HG03575 (cell line): ENCODE measurements around the gene NEURL2.
"Not testable (repeated sequence)": the region's sequence is repeated elsewhere in the genome, so short reads cannot be mapped to it uniquely, and the experiment has no call there.

Experiments used
- ATAC-seq: cut with Tn5 transposase; IDR thresholded peaks from one replicate; pipeline ENCODE4 v1.9.1; 2021; ENCODE audit not compliant: unreplicated experiment, insufficient number of reproducible peaks, low FRiP score; ENCODE audit errors: extremely low read depth

The NEURL2 gene

GRCh38 chr20:45904583-45905504 is 13.8 kb upstream of the NEURL2 start:
- no peak for ATAC-seq

DNA sequence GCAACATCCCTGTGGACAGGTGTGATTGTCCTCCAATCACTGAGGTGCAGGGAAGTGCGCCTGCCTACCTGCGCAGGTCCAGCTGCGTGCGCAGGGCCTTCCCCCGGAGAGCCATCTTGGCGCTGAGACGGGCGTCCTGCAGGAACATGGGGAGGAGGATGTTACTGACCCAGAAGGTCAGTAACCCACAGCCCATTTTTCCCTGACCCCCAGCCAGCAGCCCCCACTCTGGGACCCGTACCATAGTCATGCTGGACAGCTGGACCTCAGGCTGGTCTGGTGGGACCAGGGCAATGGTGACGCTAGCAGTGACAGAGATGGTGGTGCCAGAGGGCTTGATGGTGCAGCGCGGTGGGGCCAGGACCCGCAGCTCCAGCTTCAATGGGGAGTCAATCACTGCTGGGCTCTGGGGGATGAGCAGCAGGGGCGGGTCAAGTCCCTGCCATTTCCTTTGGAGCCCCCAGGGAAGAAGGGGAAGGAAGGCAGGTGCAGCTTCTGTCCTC is 11.2 kb upstream of the NEURL2 start:
- no peak for ATAC-seq

DNA sequence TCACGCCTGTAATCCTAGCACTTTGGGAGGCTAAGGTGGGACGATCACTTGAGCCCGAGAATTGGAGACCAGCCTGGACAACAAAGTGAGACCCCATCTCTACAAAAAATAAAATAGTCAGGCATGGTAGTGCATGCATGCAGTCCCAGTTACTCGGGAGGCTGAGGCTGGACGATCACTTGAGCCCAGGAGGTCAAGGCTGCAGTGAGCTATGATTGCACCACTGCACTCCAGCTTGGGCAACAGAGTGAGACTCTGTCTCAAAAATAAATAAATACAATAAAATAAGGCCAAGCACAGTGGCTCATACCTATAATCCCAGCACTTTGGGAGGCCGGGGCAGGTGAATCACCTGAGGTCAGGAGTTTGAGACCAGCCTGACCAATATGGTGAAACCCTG is 10.3 kb upstream of the NEURL2 start:
- not testable (repeated sequence) for ATAC-seq

DNA sequence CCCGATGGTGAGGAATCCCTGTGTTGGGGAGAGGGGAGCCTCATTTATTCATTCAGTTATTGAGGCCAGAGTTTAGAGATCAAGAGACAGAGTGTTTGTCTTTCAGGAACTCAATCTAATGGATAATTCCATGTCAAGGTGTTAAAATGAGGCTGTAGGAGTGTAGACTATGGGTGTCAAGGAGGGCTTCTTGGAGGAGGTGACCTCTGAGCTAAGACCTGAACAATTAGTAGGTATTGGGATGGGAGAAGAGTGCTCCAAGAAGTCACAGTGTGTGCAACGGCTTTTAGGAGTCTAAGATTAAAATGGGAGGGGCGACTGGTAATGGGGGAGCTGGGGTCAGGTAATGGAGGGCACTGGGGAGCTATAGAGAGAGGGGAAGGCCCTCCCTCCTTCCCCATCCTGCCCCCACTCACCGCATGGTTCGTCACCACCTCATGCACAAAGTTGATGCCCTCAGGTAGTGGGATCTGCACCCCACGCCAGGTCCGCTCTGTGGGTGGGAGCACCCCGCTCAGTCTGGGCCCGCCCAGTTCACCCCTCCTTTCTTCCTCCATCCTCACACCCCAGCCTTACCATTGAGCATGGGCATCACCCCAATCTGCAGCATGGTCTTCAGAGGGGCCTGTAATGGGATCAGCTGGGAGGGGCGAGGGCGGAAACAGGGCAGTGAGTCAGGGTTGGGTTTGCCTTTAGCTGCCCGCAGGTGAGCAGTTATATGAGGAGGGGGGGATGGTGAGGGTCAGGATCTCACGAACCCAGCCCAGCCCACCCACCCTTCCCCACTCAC is 8.2 kb upstream of the NEURL2 start:
- no peak for ATAC-seq

DNA sequence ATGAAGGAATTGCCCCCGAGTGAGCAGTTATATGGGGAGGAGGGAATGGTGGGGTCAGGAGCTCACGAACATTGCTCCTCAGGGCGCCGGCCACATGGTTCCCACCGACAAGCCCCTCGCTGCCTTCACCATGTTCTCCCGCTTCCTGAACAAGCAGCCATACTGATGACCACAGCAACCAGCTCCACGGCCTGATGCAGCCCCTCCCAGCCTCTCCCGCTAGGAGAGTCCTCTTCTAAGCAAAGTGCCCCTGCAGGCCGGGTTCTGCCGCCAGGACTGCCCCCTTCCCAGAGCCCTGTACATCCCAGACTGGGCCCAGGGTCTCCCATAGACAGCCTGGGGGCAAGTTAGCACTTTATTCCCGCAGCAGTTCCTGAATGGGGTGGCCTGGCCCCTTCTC is 7.3 kb upstream of the NEURL2 start:
- no peak for ATAC-seq

GRCh38 chr20:45897692-45898091 is 6.7 kb upstream of the NEURL2 start:
- no peak for ATAC-seq

- no peak for ATAC-seq
Observed at GRCh38 chr20:45897289-45897688, 6.3 kb upstream of the NEURL2 start.

- ATAC-seq: no peak
Observed at GRCh38 chr20:45896641-45897161, 5.7 kb upstream of the NEURL2 start.

GRCh38 chr20:45894797-45895196 is 3.8 kb upstream of the NEURL2 start:
- no peak for ATAC-seq

DNA sequence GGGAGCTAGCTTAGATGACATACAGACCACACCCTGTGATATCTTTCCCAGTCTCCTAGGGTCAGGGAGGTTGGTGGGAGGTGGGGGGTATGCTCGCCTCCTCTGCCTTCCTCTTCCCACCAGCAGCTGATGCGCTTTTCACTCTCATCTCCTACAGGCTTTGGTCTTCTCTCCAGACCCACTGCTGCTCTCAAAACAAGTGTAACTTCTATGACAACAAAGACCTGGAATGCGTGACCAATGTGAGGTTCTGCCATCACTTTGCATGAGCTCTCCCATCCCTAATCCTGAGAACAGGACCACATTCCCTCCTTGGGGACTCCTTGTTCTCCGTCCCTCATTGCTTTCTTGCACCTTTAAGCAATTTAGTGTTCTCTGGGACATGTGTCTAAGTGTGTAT is 2.8 kb upstream of the NEURL2 start:
- ATAC-seq: no peak

GRCh38 chr20:45892828-45893500 is 2.0 kb upstream of the NEURL2 start:
- ATAC-seq: no peak

- no peak for ATAC-seq
Observed at GRCh38 chr20:45892049-45892825, 1.2 kb upstream of the NEURL2 start.

GRCh38 chr20:45890077-45890984 is 677 bp downstream of the NEURL2 start:
- no peak for ATAC-seq

DNA sequence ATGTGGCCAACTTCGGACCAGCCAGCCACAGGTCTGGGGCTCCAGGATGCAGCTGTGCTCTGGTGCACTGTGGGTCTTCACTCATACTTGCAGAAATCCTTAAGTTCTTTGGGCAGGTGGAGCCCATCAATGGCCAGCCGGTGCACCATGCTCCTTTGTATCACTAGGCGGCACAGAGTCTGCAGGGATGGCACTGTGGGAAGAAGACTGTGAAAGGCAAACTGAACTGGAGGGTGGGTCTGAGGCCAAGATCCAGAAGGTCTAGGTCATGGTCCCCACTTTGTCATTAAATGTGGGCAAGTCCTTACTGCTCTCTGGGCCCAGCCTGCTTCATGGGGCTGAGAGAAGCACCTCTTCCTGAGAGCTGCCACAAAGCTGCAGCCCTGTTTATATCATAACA is 2.3 kb downstream of the NEURL2 start:
- no peak for ATAC-seq

GRCh38 chr20:45887346-45887715 is 3.7 kb downstream of the NEURL2 start, which contains the start of gene SPATA25:
TSS of gene SPATA25 (minus strand) at chr20:45887622. CDS start at chr20:45887590, 32 bp downstream.
- ATAC-seq: no peak

DNA sequence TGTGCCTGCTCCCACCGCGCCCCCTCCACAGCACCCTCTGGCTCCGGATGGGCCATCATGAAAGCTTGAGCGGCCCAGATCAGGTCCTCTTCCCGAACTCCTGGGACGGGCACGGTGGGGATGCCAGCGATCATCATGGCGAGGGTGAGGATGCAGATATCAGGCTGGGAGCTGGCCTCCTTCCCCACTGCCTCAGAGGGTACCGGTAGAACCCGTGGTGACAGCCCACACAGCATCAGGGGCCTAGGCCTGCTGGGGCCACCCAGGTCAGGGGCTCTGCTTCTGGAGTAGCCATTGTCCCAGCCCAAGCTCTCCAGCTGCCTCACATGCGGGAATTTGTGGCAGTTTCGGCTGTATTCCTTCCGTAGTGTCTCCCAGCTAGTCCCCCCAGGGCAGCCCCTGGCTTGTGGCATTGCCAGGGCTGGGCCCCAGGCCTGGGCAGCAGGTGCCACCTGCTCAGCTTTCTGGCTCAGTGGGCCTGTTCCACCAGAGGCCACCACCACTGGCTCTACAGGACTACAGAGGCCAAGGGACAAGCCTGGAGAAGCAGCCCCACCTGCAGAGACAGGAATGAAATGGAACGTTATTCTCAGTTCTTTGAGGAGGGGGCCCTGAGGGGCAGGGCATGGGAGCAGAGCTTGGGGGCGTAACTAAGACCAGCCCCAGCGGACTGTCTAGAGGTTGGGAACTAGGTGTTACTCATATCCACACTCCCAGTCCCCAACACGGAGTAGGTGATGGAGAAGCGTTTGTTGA is 4.2 kb downstream of the NEURL2 start:
- ATAC-seq: no peak

- ATAC-seq: no peak
Observed at GRCh38 chr20:45883100-45883469, 7.9 kb downstream of the NEURL2 start.
